Measurements from ENCODE around the gene TMEM98.
"Not testable (repeated sequence)": the region's sequence is repeated elsewhere in the genome, so short reads cannot be mapped to it uniquely, and the experiment has no call there.

The TMEM98 gene

GRCh38 chr17:32916134-32916533, 11.8 kb upstream of the TMEM98 start:
- FAIRE-seq = no peak

DNA sequence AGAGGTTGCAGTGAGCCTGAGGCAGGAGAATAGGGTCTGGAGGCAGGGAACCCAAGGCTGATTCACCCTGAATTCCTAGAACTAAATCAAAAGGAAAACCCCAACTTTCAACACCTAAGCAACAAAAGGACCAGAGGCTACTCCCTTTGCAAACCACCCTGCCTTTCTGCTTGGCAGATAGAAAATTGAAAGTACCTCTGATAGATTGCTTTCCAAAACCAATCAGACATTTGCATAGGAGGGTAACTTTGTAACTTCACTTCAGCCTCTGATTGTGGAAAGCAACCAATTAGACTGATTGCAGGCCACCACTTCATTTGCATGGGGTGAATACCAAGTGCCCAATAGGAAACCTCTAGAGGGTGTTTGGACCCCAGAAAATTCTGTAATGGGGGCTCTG, 10.9 kb upstream of the TMEM98 start:
- no peak for FAIRE-seq

DNA sequence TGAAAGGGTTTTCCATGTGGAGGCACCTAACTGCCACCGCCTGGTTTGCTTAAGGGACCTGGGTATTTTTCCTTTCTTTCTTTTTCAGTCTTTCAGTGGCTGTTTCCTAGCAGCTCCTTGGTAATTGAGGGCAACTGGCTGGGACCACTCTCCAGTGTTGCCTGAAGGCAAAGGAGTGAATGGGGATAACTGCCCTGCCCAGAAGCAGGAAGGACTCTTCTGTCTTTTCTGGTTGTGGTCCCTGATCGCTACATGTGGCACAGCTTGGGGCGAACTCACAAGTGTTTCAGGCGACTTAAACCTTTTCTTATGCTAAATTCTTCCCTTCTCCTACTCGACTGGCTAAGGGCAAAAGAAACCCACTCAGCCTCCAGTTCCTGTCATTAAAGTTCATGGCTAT, 10.1 kb upstream of the TMEM98 start:
- FAIRE-seq = no peak

- FAIRE-seq = not testable (repeated sequence)
Observed at GRCh38 chr17:32919876-32920275, 8.1 kb upstream of the TMEM98 start.

- no peak for FAIRE-seq
Observed at GRCh38 chr17:32920293-32920692, 7.7 kb upstream of the TMEM98 start.

DNA sequence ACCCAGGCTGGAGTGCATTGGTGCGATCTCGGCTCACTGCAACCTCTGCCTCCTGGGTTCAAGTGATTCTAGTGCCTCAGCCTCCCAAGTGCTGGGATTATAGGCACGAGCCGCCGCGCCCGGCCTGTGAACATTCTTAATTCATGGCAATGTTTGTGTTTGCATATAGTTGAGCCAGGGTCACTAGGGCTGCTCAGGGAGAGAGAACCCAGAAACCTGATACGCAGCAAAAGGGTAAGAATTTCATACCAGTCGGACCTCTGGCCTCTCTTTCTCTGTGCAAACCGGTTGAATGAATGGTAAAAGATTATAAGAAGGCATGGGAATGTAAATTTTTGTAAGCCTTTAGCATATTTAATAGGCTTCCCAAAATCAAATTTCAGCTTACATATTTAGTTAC, 6.9 kb upstream of the TMEM98 start:
- no peak for FAIRE-seq

- not testable (repeated sequence) for FAIRE-seq
Observed at GRCh38 chr17:32923905-32924304, 4.0 kb upstream of the TMEM98 start.

GRCh38 chr17:32926183-32926582, 1.8 kb upstream of the TMEM98 start:
- no peak for FAIRE-seq

GRCh38 chr17:32926789-32927188, 1.2 kb upstream of the TMEM98 start:
- not testable (repeated sequence) for FAIRE-seq

GRCh38 chr17:32927201-32927723, 691 bp upstream of the TMEM98 start:
- no peak for FAIRE-seq

DNA sequence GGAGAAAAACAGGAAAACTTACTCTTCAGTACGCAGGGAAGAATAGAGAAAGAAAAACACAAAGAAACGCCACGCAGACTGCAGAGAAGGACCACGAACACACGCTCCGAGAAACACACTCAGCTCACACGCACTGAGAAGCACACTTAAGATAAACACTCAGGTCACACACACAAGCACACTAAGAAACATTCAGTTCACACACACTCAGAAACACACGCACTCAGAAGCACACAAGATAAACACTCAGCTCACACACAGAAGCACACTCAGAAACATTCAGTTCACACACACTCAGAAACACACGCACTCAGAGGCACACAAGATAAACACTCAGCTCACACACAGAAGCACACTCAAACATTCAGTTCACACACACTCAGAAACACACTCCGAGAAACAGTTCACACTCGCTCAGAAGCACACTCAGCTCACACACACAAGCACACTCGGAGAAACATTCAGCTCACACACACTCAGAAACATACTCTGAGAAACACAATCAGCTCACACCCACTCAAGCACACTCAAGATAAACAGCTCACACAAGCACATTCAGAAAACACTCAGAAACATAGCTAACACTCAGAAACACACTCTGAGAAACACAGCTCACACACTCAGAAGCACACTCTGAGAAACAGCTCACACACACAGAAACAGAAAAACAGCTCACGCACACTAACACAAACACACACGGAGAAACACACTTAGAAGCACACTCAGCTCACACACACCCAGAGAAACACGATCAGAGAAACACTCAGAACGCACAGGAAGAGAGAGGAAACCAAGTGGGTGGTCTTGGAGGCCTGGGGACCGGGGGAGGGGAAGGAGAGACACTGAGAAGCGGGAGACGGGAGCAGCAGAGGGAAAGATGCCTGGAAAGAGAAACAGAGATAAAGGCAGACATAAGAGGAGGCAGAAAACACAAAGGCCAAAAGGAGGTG, 908 bp downstream of the TMEM98 start:
- no peak for FAIRE-seq

DNA sequence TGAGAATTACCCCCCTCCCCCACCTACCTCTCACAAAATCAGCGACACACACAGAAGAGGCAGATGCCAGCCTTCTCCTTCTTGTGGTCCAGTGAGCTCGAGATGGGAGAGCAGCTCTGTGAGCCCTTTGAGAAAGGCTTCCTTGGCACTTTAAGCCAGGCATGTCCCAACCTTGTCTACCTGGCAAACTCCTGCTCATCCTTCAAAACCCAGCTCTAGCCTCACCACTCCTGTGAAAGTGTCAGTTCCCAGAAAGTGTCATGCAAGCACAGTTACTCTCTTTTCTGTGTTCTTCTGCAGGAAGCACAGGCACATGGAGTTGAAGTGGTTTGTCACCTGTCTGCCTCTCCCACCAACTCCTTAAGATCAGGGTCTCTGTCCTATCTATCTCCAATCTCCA, 1.6 kb downstream of the TMEM98 start:
- no peak for FAIRE-seq

- FAIRE-seq = no peak
Observed at GRCh38 chr17:32930512-32930911, 2.6 kb downstream of the TMEM98 start.

GRCh38 chr17:32931686-32932085, 3.7 kb downstream of the TMEM98 start:
- FAIRE-seq = no peak

DNA sequence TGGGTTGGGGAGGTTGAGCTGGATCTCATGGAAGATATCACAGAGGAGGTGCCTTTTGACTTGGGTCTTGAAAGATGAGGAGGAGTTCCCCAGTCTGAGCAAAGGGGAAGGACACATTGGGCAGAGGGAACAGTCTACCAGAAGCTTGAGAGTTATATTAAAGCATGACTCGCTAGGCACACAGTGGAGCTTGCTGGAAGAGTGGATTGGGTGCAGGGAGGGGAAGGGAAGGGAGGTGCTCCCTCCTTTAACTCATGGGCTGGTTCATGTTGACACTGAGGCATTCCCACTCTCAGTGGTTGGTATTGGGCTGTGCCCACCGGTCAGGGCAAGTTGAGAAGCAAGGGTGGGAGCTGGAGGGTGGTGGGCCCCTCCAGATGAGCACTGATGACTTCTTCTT, 5.9 kb downstream of the TMEM98 start:
- FAIRE-seq = no peak

GRCh38 chr17:32935726-32936125, 7.8 kb downstream of the TMEM98 start:
- no peak for FAIRE-seq

DNA sequence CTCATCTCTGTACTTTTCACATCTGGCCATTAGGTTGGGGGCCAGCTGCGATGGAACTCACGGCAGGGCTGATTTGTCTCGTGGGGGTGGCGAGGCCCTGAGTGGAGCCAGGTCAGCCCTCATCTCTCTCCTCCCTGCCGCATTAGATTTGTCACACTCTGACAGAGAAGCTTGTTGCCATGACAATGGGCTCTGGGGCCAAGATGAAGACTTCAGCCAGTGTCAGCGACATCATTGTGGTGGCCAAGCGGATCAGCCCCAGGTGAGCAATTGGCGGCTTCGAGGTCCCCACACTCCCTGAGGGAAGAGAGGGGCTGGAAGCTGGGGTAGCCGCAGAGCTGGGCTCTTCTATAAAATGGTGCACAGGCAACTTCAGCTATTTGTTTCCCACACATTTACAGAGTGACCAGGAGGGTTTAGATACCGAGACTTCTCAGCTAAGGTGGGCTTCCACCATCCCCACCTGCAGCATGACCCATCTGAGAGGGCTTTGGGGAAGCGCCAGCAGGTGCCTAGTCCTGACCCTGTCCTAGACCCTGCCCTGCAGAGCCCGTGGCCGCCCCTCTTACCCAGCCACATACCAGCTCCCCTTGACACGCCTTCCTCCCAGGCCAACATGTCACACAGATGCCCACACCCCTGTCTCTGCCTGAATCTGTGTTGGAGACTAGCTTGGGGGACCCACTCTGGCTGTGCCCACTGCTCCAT, 8.4 kb downstream of the TMEM98 start:
- FAIRE-seq = no peak

DNA sequence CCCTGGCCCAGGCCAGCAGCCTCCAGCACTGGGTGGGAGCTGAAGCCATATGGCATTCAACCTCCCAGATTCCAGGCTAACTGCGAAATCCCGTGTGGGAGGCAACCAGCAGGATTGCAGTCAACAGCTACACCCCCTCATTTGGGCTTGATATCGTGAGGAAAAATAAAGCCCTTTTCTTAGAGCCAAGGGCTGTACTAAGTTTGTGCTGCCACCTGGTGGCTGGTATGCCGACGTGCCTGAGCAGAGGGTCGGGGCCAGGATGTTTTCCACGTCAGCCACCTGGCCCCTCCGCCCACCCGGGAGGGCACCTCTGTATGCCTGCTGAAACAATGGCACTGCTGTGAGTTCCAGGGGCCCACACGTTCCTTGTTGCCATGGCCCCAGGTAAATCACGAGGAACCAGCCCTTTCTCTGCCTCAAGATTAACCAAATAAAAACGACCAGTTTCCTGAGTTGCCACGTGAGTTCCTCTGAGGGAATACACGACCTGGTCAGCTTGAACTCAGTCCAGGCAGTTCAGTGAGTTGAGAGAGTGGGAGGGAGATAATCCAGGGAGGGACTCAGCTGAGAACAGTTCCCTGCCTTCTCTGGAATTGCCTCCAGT, 9.0 kb downstream of the TMEM98 start:
- no peak for FAIRE-seq

GRCh38 chr17:32940706-32941390, 12.9 kb downstream of the TMEM98 start:
- FAIRE-seq = no peak

- no peak for FAIRE-seq
Observed at GRCh38 chr17:32941419-32942032, 13.6 kb downstream of the TMEM98 start.

- FAIRE-seq = no peak
Observed at GRCh38 chr17:32943206-32943605, 15.3 kb downstream of the TMEM98 start.

DNA sequence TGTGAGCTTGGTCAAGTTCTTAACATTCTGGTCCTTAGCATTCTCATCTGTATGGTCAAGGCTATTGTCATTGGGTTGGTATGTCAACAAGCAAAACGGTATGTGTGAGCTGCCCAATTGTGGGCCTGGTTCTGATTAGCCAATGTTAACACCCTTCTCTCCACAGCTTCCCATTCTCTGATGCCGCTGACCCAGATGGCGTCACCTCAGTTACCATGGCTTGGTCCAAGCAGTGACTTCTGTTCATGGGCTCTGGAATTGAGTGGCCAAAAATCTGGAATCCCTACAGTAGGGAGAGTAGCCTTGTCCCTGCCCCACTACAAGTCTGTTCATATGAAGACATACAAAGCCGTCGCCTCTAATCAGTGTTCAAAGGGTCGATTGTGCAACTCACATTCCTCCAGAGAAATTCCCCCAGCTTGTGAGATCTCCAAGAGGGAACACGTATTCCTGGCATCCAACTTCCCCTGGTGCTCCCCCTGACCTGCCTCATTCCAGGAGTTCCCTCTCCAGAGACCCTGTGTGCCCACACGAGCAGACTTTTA, 15.8 kb downstream of the TMEM98 start:
- FAIRE-seq = no peak

All from G401.6 (cell line).